ENCODE measurements around the gene USB1. TPM values are rescaled to one million over a fixed set of nuclear protein-coding genes. Genes with fewer than 3 reads are reported as not detected.

The USB1 gene
- polyA plus RNA-seq, 2 of the 4 experiments (the other 2 are of a cell fraction), result 88.8 to 143 TPM

DNA sequence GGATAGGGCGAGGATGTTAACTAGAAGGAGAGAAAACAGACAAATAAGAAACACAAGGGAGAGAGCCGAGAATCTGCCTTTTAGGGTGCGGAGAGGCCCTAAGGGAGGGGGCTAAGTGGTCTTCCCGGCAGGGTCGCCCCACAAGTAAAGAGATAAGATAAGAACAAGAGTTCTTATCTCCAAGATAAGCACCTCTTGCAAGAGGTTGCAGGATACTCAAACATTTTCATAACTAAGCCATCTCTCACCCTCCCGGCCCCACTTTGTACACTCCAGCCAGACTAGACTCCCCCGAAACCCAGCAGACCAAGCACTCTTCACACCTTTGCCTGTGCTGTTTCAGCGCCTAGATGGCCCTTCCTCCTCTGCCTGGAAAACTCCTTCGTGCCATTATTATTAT lies 15.0 kb upstream of the USB1 start:
- no peak overlapping the region for H3K27ac ChIP-seq
- CTCF ChIA-PET, result interaction anchor here (0.7 to 5.3 kb wide), 4 partner anchors 15 to 87 kb away, joined by 3 to 25 read pairs (median 5); partner anchors contain the start of gene USB1
- FAIRE-seq (no peak), ATAC-seq (no peak), DNase-seq (ENCODE audit: low read depth in 1 of 2, low spot score in 1 of 2) (no peak)
- H3K4me1 ChIP-seq, result peaks cover 12% of the 10 kb centered on the region
- TF ChIP-seq RCOR1 (IDR thresholded peaks at IDR 0.05; ENCODE audit: low read depth, low read length) (no peak), MAFK (IDR thresholded peaks at IDR 0.05; ENCODE audit: partially characterized antibody) (no peak), BHLHE40 (IDR thresholded peaks at IDR 0.05; ENCODE audit: low read depth, low read length) (no peak)
- TF ChIP-seq, protein P1, sequence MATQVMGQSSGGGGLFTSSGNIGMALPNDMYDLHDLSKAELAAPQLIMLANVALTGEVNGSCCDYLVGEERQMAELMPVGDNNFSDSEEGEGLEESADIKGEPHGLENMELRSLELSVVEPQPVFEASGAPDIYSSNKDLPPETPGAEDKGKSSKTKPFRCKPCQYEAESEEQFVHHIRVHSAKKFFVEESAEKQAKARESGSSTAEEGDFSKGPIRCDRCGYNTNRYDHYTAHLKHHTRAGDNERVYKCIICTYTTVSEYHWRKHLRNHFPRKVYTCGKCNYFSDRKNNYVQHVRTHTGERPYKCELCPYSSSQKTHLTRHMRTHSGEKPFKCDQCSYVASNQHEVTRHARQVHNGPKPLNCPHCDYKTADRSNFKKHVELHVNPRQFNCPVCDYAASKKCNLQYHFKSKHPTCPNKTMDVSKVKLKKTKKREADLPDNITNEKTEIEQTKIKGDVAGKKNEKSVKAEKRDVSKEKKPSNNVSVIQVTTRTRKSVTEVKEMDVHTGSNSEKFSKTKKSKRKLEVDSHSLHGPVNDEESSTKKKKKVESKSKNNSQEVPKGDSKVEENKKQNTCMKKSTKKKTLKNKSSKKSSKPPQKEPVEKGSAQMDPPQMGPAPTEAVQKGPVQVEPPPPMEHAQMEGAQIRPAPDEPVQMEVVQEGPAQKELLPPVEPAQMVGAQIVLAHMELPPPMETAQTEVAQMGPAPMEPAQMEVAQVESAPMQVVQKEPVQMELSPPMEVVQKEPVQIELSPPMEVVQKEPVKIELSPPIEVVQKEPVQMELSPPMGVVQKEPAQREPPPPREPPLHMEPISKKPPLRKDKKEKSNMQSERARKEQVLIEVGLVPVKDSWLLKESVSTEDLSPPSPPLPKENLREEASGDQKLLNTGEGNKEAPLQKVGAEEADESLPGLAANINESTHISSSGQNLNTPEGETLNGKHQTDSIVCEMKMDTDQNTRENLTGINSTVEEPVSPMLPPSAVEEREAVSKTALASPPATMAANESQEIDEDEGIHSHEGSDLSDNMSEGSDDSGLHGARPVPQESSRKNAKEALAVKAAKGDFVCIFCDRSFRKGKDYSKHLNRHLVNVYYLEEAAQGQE (IDR thresholded peaks at IDR 0.05), result no peak
- H3K9me3 ChIP-seq, result no peaks in the 10 kb centered on the region
- WGBS (ENCODE audit: missing lambda C conversion rate), result 81% methylated on average over 9 of the region's 9 CpGs
- POLR2A ChIA-PET, result no interaction called here
- no peak overlapping the region for H3K4me2 ChIP-seq
- H3K4me3 ChIP-seq, result no peak overlapping the region

DNA sequence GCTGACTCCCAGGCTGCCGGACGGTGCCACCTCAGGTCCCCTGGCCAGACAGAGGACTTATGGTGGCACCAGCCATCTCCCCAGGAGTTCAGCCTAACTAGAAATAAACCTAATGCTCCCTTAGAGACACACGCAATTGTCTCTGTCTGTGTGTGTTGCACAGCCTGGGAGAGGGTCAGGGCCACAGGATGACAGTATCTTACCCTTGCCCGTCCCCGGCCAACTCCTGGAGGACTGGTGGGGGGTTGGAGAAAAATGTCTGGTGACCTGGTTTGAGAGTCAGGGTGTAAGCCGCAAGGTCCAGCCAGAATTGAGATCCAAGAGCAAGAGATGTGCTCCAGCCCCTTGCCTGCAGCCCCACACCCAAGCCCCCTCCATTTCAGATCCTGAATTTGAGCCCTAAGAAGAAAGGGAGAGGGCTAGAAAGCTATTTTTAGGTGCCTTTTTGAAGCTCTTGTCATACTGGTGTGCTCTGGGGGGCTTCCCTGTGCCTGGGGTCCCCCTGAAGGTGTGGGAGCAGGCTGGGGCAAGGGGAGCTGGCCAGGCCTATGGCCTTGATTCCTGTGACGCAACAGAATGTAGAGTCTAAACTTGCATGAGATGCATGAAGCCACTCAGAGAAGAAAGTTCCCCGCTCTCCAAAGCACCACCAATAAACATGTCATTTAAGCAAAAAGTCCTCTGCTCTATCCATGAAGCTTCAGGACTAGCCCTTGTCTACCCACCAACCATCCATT lies 13.6 kb upstream of the USB1 start:
- Histone ChIP-seq H3K4me2 (no peak overlapping the region), H3K27ac (no peak overlapping the region), H3K4me1 (peaks cover 12% of the 10 kb centered on the region), H3K4me3 (no peak overlapping the region), H3K9me3 (no peaks in the 10 kb centered on the region)
- 96% methylated on average over 8 of the region's 8 CpGs for WGBS (ENCODE audit: missing lambda C conversion rate)
- no peak for TF ChIP-seq EHMT2 (IDR thresholded peaks at IDR 0.05; ENCODE audit: low read depth)
- no peak for TF ChIP-seq NPAS2 (CRISPR knock-in tag; IDR thresholded peaks at IDR 0.05; ENCODE audit: borderline replicate concordance)
- no peak for TF ChIP-seq GATA3 (IDR thresholded peaks at IDR 0.05; ENCODE audit: borderline replicate concordance)
- no peak for TF ChIP-seq HEYL (CRISPR knock-in tag; IDR thresholded peaks at IDR 0.05)
- TF ChIP-seq POLR2A (IDR thresholded peaks at IDR 0.05; ENCODE audit: low read length), result no peak
- no peak for TF ChIP-seq SREBF2 (IDR thresholded peaks at IDR 0.05)
- no peak for TF ChIP-seq MAZ (IDR thresholded peaks at IDR 0.05; ENCODE audit: borderline replicate concordance, low read depth, low read length)
- TF ChIP-seq, protein P2, sequence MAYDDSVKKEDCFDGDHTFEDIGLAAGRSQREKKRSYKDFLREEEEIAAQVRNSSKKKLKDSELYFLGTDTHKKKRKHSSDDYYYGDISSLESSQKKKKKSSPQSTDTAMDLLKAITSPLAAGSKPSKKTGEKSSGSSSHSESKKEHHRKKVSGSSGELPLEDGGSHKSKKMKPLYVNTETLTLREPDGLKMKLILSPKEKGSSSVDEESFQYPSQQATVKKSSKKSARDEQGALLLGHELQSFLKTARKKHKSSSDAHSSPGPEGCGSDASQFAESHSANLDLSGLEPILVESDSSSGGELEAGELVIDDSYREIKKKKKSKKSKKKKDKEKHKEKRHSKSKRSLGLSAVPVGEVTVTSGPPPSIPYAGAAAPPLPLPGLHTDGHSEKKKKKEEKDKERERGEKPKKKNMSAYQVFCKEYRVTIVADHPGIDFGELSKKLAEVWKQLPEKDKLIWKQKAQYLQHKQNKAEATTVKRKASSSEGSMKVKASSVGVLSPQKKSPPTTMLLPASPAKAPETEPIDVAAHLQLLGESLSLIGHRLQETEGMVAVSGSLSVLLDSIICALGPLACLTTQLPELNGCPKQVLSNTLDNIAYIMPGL (CRISPR knock-in tag; IDR thresholded peaks at IDR 0.05; ENCODE audit: borderline replicate concordance), result no peak
- TF ChIP-seq, protein P3, sequence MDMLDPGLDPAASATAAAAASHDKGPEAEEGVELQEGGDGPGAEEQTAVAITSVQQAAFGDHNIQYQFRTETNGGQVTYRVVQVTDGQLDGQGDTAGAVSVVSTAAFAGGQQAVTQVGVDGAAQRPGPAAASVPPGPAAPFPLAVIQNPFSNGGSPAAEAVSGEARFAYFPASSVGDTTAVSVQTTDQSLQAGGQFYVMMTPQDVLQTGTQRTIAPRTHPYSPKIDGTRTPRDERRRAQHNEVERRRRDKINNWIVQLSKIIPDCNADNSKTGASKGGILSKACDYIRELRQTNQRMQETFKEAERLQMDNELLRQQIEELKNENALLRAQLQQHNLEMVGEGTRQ (IDR thresholded peaks at IDR 0.05), result no peak
- TF ChIP-seq HDAC2 (IDR thresholded peaks at IDR 0.05), result no peak
- no peak for TF ChIP-seq RNF2 (IDR thresholded peaks at IDR 0.05; ENCODE audit: borderline replicate concordance, low read depth)
- TF ChIP-seq ZC3H11A (IDR thresholded peaks at IDR 0.05), result no peak
- TF ChIP-seq PHF8 (IDR thresholded peaks at IDR 0.05; ENCODE audit: borderline replicate concordance, low read depth), result no peak
- no peak for TF ChIP-seq EHF (CRISPR knock-in tag; IDR thresholded peaks at IDR 0.05)
- no peak for TF ChIP-seq MYC (IDR thresholded peaks at IDR 0.05; ENCODE audit: borderline replicate concordance, low read length)
- no peak for TF ChIP-seq CBX2 (IDR thresholded peaks at IDR 0.05; ENCODE audit: borderline replicate concordance, low read depth)
- ATAC-seq (no peak), FAIRE-seq (no peak), DNase-seq (ENCODE audit: low read depth in 1 of 2, low spot score in 1 of 2) (no peak)
- ChIA-PET CTCF (interaction anchor here (0.8 to 5.3 kb wide), 3 partner anchors 13 to 427 kb away, joined by 3 to 29 read pairs (median 25); partner anchors contain the start of genes USB1 and ZNF319), POLR2A (no interaction called here)
